Mucosa of rectum (tissue), 2 donors: ENCODE data around the gene GRWD1.
A peak's percentile ranks its signal among the peaks of the same experiment; 100 is the strongest.

Experiments
- H3K27ac ChIP-seq, 2 donors: one replicate each; pipeline ENCODE4 v1.7.0; 2013; ENCODE audit warnings: inconsistent platforms in 2 of 2, low read depth in 2 of 2, low read length in 2 of 2
- H3K27me3 ChIP-seq, 2 donors: one replicate each; pipeline ENCODE4 v1.7.0; 2013; ENCODE audit warnings: low read length in 2 of 2; ENCODE audit not compliant: control insufficient read depth in 2 of 2, insufficient read depth in 2 of 2
- H3K36me3 ChIP-seq, 2 donors: one replicate each; pipeline ENCODE4 v1.7.0; 2013; ENCODE audit warnings: low read length in 2 of 2; ENCODE audit not compliant: control insufficient read depth in 2 of 2, insufficient read depth in 2 of 2
- H3K4me1 ChIP-seq, 2 donors: one replicate each; pipeline ENCODE4 v1.7.0; 2013; ENCODE audit warnings: low read length in 2 of 2, mild to moderate bottlenecking in 1 of 2; ENCODE audit not compliant: control insufficient read depth in 2 of 2, insufficient read depth in 2 of 2
- H3K4me3 ChIP-seq, 2 donors: one replicate each; pipeline ENCODE4 v1.7.0; 2013; ENCODE audit warnings: low read length in 2 of 2
- H3K9ac ChIP-seq, 2 donors: one replicate each; pipeline ENCODE4 v1.7.0; 2013; ENCODE audit warnings: low read length in 2 of 2, low read depth in 1 of 2, mild to moderate bottlenecking in 1 of 2
- H3K9me3 ChIP-seq, 2 donors: one replicate each; pipeline ENCODE4 v1.7.0; 2013; ENCODE audit warnings: low read length in 2 of 2; ENCODE audit not compliant: control insufficient read depth in 2 of 2
- donor health status: healthy.
- donor health status: Normal muscosa, but diverticular disease.

The GRWD1 gene

DNA sequence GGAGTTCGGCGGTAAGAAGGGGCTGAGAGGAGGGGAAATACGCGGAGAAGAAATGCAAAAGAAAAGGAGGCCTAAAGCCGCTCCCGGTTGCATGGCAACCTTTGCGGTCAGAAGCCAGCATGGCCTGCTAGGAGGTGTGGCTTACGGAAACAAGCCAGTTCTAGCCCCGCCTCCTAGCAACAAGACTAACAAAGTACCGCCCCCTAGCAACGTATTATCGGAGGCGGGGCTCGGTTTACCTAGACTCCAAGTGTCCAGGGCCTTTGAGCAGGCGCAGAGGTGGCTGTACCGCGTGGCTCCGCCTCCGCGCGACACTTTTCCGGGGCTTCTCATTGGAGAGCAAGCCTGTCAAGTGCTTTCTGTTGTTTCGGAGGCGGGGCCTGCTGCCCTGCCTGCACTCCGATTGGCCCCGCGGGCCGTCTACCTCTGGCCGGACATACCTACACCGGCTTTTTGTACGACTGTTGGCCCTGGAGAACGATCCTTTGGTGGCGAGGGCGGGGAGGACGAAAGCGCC, 23.0 kb downstream of the GRWD1 start:
- peak overlapping the region; percentile 92 to 96 for H3K9ac ChIP-seq

GRCh38 chr19:48469289-48469881, 23.6 kb downstream of the GRWD1 start, which contains the start of gene CYTH2:
TSS of gene CYTH2 (plus strand) at chr19:48469369. CDS start at chr19:48469508, 139 bp downstream.
- H3K9me3 ChIP-seq, result no peaks in the 10 kb centered on the region
- peak within 1 kb of the TSS; percentile 77 to 85 for H3K4me3 ChIP-seq
- H3K27ac ChIP-seq, result peak within 1 kb of the TSS; percentile 98
- peaks cover 8 to 13% of the 10 kb centered on the region in 2 donors for H3K4me1 ChIP-seq
- H3K36me3 ChIP-seq, result peaks cover 38 to 39% of the 10 kb centered on the region in 2 donors
- H3K9ac ChIP-seq, result peak within 1 kb of the TSS; percentile 92 to 96
- H3K27me3 ChIP-seq, result no peaks in the 10 kb centered on the region

More for the DNA sequence above, 23.0 kb downstream of the GRWD1 start:
- Histone ChIP-seq H3K27ac (peak overlapping the region; percentile 98), H3K36me3 (peaks cover 33% of the 10 kb centered on the region in 2 donors), H3K9me3 (no peaks in the 10 kb centered on the region), H3K27me3 (no peaks in the 10 kb centered on the region), H3K4me1 (peaks cover 8 to 13% of the 10 kb centered on the region in 2 donors), H3K4me3 (peak overlapping the region; percentile 77 to 85)

DNA sequence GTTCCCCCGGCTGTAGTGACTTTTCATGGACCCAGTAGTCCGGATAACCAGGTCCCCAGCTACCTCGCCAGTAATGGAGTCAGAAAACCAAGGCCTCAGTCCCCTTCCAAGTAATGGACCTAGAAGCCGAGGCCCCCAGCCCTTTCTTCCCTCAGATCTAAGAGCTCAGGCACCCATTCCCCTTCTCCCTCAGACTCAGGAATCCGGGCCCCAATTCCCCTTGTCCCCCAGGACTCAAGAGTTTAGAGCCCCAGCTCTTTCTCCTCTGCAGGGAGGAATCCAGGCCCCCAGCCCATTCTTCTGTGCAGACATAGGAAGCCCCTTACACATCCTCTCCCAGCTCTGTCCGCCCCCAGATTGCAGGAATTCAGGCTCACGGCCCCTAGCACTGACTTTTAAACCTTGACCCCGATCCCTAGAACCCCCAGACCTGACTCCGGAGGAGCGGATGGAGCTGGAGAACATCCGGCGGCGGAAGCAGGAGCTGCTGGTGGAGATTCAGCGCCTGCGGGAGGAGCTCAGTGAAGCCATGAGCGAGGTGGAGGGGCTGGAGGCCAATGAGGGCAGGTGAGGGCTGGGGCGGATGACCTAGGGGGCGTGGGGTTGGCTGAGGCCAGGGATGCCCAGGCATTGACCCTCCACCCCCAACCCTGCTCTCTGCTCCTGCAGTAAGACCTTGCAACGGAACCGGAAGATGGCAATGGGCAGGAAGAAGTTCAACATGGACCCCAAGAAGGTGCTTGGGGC, 24.3 kb downstream of the GRWD1 start:
- peak overlapping the region; percentile 98 for H3K27ac ChIP-seq

GRCh38 chr19:48470856-48471255, 25.1 kb downstream of the GRWD1 start:
- Histone ChIP-seq H3K36me3 (peaks cover 53% of the 10 kb centered on the region in 2 donors), H3K4me1 (peaks cover 8 to 13% of the 10 kb centered on the region in 2 donors), H3K27ac (no peak overlapping the region), H3K27me3 (no peaks in the 10 kb centered on the region), H3K9me3 (no peaks in the 10 kb centered on the region), H3K9ac (no peak overlapping the region), H3K4me3 (no peak overlapping the region)

More for the DNA sequence above, 24.3 kb downstream of the GRWD1 start:
- peak overlapping the region; percentile 77 to 85 for H3K4me3 ChIP-seq
- H3K9me3 ChIP-seq, result no peaks in the 10 kb centered on the region
- H3K4me1 ChIP-seq, result peaks cover 8 to 13% of the 10 kb centered on the region in 2 donors
- peaks cover 45 to 46% of the 10 kb centered on the region in 2 donors for H3K36me3 ChIP-seq
- H3K9ac ChIP-seq, result peak overlapping the region; percentile 60 to 74
- no peaks in the 10 kb centered on the region for H3K27me3 ChIP-seq

GRCh38 chr19:48471836-48472235, 26.1 kb downstream of the GRWD1 start:
- no peaks in the 10 kb centered on the region for H3K27me3 ChIP-seq
- H3K9me3 ChIP-seq, result no peaks in the 10 kb centered on the region
- H3K4me3 ChIP-seq, result no peak overlapping the region
- H3K4me1 ChIP-seq, result peaks cover 8 to 13% of the 10 kb centered on the region in 2 donors
- no peak overlapping the region for H3K9ac ChIP-seq
- no peak overlapping the region for H3K27ac ChIP-seq
- peaks cover 58 to 59% of the 10 kb centered on the region in 2 donors for H3K36me3 ChIP-seq

DNA sequence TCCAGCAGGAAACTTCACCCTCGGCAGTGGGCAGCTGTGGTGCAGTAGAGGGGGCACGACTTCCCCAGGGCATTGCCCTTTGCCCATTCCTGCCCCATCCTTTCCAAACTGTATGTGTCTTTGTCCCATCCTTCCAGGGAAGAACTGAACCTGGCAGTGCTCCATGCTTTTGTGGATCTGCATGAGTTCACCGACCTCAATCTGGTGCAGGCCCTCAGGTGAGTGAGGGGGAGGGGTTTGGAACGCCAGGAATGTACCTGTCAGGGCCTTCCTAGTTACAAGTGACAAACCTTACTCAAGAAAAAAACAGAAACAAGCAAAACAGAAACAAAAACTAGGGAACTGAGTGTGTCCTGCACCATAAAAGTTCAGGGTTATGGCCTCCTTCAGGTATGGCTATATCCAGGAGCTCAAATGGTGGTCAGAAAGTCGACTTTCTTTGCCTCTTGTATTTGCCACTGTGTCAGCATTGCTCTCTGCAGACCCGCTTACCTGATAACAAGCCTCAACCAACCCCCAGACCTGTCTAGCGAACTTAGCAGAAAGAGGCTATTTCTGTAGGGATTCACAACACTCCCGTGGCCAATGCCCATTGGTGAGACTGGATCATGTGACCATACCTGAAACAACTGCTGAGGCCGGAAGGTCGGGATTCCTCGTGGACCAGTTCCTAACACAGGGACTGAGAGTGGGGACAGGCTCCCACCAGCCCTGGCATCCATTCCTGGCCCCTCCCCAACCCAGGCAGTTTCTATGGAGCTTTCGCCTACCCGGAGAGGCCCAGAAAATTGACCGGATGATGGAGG, 27.6 kb downstream of the GRWD1 start:
- Histone ChIP-seq H3K36me3 (peaks cover 64 to 67% of the 10 kb centered on the region in 2 donors), H3K9me3 (no peaks in the 10 kb centered on the region)

GRCh38 chr19:48474084-48474592, 28.4 kb downstream of the GRWD1 start:
- H3K4me3 ChIP-seq, result no peak overlapping the region
- H3K4me1 ChIP-seq, result peaks cover 8% of the 10 kb centered on the region in 2 donors
- H3K27me3 ChIP-seq, result no peaks in the 10 kb centered on the region
- H3K27ac ChIP-seq, result no peak overlapping the region
- H3K9ac ChIP-seq, result no peak overlapping the region
- H3K9me3 ChIP-seq, result no peaks in the 10 kb centered on the region
- H3K36me3 ChIP-seq, result peaks cover 65 to 68% of the 10 kb centered on the region in 2 donors

More for the DNA sequence above, 27.6 kb downstream of the GRWD1 start:
- Histone ChIP-seq H3K27ac (no peak overlapping the region), H3K9ac (no peak overlapping the region), H3K27me3 (no peaks in the 10 kb centered on the region), H3K4me1 (peaks cover 8 to 11% of the 10 kb centered on the region in 2 donors), H3K4me3 (no peak overlapping the region)

- Histone ChIP-seq H3K36me3 (peaks cover 65 to 66% of the 10 kb centered on the region in 2 donors), H3K4me3 (no peak overlapping the region), H3K4me1 (peaks cover under 1 to 4% of the 10 kb centered on the region in 2 donors), H3K27me3 (no peaks in the 10 kb centered on the region), H3K9me3 (no peaks in the 10 kb centered on the region), H3K9ac (no peak overlapping the region), H3K27ac (no peak overlapping the region)
These were observed 29.7 kb downstream of the GRWD1 start for GRCh38 chr19:48475369-48476068.

DNA sequence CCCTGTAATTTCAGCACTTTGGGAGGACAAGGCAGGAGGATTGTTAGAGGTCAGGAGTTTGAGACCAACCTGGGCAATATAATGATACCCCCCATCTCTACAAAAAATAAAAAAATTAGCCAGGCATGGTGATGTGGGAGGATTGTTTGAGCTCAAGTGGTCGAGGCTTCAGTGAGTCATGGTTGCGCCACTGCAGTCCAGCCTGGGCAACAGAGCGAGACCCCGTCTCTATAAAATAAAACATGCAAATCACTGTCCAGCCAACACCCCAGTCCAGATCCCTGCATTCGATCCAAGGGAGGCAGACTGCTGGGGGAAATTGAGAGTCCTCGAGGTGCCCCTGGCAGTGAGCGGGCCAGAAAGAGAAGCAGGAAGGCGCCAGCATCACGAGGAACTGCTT, 30.4 kb downstream of the GRWD1 start:
- Histone ChIP-seq H3K27me3 (no peaks in the 10 kb centered on the region), H3K9ac (no peak overlapping the region), H3K9me3 (no peaks in the 10 kb centered on the region), H3K4me3 (no peak overlapping the region), H3K27ac (no peak overlapping the region), H3K4me1 (peaks cover 3 to 5% of the 10 kb centered on the region in 2 donors), H3K36me3 (peaks cover 60% of the 10 kb centered on the region in 2 donors)
